GM08714 (cell line): ENCODE results near the gene FMN1.

Experiments
- H3K4me3 ChIP-seq: fragments of 200-500 bp; sonication (Bioruptor generic); 2 replicates; pipeline ENCODE4 v1.5.1; 2014; ENCODE audit warnings: mild to moderate bottlenecking, low read length, inconsistent platforms
- ZNF274 ChIP-seq: IDR thresholded peaks from 2 replicates; pipeline ENCODE4 v1.6.1; 2012; ENCODE audit warnings: mild to moderate bottlenecking, low read depth, low read length

The FMN1 gene

GRCh38 chr15:33194704-33195670, at the start of gene FMN1:
Gene FMN1, minus strand, starts transcription at chr15:33194714. Its CDS starts 39,800 bp downstream, at chr15:33154914.
- TF ChIP-seq ZNF274: no peak
- H3K4me3 ChIP-seq: peak within 1 kb of the TSS; percentile 26; the same call in 1 of the 2 replicates

- H3K4me3 ChIP-seq: no peak overlapping the region
- no peak for TF ChIP-seq ZNF274
Observed at GRCh38 chr15:33243869-33244268, 49.4 kb upstream of the FMN1 start.

GRCh38 chr15:33243393-33243792, 48.9 kb upstream of the FMN1 start:
- no peak for TF ChIP-seq ZNF274
- no peak overlapping the region for H3K4me3 ChIP-seq

GRCh38 chr15:33242669-33243191, 48.2 kb upstream of the FMN1 start:
- no peak overlapping the region for H3K4me3 ChIP-seq
- no peak for TF ChIP-seq ZNF274

- H3K4me3 ChIP-seq: no peak overlapping the region
- no peak for TF ChIP-seq ZNF274
Observed at GRCh38 chr15:33242165-33242564, 47.7 kb upstream of the FMN1 start.

- no peak overlapping the region for H3K4me3 ChIP-seq
- TF ChIP-seq ZNF274: no peak
Observed at GRCh38 chr15:33236841-33237509, 42.5 kb upstream of the FMN1 start.

GRCh38 chr15:33234020-33234461, 39.5 kb upstream of the FMN1 start:
- no peak overlapping the region for H3K4me3 ChIP-seq
- no peak for TF ChIP-seq ZNF274

- H3K4me3 ChIP-seq: no peak overlapping the region
- no peak for TF ChIP-seq ZNF274
Observed at GRCh38 chr15:33226559-33227181, 32.2 kb upstream of the FMN1 start.

- TF ChIP-seq ZNF274: no peak
- H3K4me3 ChIP-seq: no peak overlapping the region
Observed at GRCh38 chr15:33218071-33218491, 23.6 kb upstream of the FMN1 start.

- no peak overlapping the region for H3K4me3 ChIP-seq
- no peak for TF ChIP-seq ZNF274
Observed at GRCh38 chr15:33215941-33216872, 21.7 kb upstream of the FMN1 start.

- no peak for TF ChIP-seq ZNF274
- H3K4me3 ChIP-seq: no peak overlapping the region
Observed at GRCh38 chr15:33211176-33211808, 16.8 kb upstream of the FMN1 start.

- TF ChIP-seq ZNF274: no peak
- no peak overlapping the region for H3K4me3 ChIP-seq
Observed at GRCh38 chr15:33209575-33210481, 15.3 kb upstream of the FMN1 start.
